Muscle of arm (tissue), 12 donors: ENCODE data around the gene TMC1. TPM values are rescaled to one million over a fixed set of nuclear protein-coding genes. Genes with fewer than 3 reads are reported as not detected.

Experiments
- DNase-seq: peaks from one replicate; pipeline ENCODE4 v3.0.0-alpha.2; 2013
- polyA plus RNA-seq, 12 donors: library from polyadenylated mRNA; unstranded; fragments of 120-200 nt; gene quantifications; one replicate each; pipeline ENCODE4 v1.2.1, GENCODE V29; 2013; ENCODE audit not compliant: insufficient read length in 12 of 12

The TMC1 gene
- polyA plus RNA-seq, 12 donors, result 0.41 to 2.8 (median 1.1) TPM; not detected in 2

DNA sequence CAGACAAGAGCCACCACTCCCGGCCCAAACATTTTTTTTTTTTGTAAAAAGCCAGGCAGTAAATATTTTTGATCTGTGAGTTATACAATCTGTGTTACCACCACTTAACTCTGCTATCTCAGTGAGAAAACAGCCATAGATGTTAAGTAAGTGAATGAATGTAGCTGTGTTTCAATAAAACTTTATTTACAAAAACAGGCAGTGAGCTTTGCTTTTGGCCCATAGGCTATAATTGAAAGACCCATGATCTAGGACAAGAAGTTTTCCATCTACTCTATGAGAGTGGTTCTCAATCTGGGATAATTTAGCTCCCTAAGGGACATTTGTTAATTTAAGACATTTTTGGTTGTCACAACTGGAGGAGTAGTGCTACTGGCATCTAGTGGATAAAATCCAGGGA, 91.0 kb downstream of the TMC1 start:
- no peak for DNase-seq

DNA sequence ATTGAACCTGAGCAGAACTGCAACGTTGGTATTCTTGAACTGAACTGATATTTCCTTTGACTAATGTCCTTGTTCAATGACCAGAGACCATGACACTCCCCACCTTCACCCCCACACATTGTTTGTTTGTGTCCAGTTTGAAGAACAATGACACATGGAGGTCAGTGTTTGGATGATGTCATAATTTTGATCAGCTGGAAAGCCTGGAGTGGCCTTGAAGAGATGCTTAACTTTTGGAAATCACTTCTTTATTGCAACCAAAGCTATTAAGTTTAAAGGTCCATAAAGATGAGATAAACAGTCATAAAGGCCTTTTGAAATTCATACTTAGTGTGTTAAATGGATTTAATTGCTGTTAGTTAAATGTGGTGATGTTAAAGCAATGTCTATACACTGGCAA, 92.7 kb downstream of the TMC1 start:
- DNase-seq, result no peak

GRCh38 chr9:72615931-72616330, 94.5 kb downstream of the TMC1 start:
- no peak for DNase-seq

GRCh38 chr9:72618811-72619210, 97.4 kb downstream of the TMC1 start:
- no peak for DNase-seq

- DNase-seq, result no peak
These were observed 100.8 kb downstream of the TMC1 start for GRCh38 chr9:72622186-72622585.

DNA sequence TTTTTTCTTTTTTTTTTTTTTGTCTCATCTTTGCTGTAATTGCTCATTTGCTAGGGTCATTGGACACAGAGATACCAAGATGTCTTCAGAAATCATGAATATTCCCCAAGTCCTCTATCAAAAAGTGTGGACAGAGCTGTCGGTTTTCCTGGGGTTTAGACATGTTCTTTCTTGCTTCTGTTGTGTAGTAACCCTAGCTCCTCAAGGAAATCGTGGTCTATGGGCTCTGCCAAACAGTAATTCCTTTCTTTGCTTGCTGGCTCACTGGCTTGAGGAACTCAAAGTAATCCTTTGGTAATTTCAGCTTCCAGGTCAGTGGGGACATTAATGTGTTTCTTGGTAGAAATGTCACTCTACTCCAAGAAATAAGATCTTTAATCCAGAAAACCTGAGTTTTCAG, 101.7 kb downstream of the TMC1 start:
- no peak for DNase-seq

GRCh38 chr9:72627147-72627546, 105.7 kb downstream of the TMC1 start:
- no peak for DNase-seq

DNA sequence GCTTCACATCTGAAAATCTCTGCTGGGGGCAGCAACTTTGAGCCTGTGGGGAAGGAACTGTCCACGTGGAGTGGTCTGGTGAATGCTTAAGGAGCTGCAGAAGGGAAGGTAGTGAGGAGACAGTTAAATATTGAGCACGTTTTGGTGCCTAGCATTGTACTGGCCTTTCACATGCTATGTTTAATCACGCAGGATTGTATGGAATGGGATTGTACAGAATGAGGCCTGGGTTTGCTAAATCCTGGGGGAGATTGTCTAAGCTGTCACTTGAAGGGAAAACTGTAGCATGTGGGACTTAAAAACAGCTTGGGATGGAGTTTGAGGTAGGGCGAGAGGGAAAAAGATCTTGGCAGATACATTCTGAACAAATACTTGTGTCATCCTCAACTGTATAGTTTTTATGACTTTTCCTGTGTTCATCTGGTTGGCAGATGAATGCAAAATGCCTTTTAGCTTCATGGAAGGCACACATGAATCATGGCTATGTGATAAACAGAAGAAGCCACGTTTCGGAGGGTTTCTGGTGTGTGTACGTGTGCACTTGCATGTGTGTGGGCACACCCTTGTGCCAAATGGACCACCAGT, 106.6 kb downstream of the TMC1 start:
- no peak for DNase-seq

GRCh38 chr9:72633966-72634365, 112.6 kb downstream of the TMC1 start:
- no peak for DNase-seq

GRCh38 chr9:72635197-72635596, 113.8 kb downstream of the TMC1 start:
- DNase-seq, result no peak

GRCh38 chr9:72636621-72637020, 115.2 kb downstream of the TMC1 start:
- DNase-seq, result no peak

DNA sequence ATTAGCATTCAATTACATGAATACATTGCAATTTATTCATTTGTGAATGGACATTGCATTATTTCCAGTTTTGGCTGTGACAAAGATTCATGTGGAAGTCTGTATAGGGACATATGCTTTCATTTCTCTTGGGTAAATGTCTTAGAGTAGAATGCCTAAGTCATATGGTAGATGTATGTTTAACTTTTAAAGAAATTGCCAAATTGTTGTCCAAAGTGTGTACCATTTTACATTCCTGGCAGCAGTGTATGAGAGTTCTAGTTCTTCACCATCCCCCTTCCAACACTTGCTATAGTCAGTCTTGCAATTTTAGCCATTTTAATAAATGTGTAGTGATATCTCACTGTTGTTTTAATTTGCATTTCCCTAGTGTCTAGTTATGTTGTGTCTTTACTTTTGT, 122.2 kb downstream of the TMC1 start:
- DNase-seq, result no peak

DNA sequence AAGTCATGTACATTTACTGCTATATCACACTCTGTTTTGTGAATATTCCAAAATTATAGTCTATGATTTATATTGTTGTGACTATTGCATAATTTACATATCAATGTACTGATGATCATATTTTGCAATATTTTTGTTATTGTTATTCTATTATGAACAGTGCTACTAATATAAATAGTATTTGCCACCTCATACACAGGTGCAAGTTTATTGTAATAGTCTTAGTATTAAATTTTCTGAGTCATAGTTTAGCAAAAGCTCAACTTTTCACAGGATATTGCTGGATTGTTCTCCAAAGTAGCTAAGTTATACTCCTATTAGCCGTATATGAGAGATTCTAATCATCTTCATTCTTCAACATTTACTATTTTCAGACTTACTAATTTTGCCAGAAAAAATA, 124.7 kb downstream of the TMC1 start:
- no peak for DNase-seq

- DNase-seq, result no peak
These were observed 127.1 kb downstream of the TMC1 start for GRCh38 chr9:72648324-72649126.

- no peak for DNase-seq
These were observed 127.7 kb downstream of the TMC1 start for GRCh38 chr9:72649127-72649442.

- no peak for DNase-seq
These were observed 128.8 kb downstream of the TMC1 start for GRCh38 chr9:72650206-72650605.

GRCh38 chr9:72656021-72656420, 134.6 kb downstream of the TMC1 start:
- no peak for DNase-seq

DNA sequence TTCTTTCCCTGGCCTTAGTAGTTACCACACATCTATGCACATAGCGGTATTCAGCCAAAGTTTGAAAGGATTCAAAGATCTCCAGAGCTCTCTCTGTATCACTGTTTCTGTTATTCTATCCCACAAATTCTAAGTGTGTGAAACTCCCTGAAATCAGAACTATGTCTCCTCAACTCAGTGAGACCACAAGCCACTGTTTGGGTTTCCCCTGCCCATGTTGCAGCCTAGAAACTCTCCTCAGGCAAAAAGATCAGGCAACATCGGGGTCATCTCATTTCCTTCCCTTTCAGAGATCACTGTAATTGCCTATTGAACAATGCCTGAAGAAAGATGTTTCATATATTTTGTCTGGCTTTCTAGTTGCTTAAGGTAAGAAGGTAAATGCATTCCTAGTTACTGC, 135.6 kb downstream of the TMC1 start:
- no peak for DNase-seq

- DNase-seq, result no peak
These were observed 137.3 kb downstream of the TMC1 start for GRCh38 chr9:72658703-72659102.

DNA sequence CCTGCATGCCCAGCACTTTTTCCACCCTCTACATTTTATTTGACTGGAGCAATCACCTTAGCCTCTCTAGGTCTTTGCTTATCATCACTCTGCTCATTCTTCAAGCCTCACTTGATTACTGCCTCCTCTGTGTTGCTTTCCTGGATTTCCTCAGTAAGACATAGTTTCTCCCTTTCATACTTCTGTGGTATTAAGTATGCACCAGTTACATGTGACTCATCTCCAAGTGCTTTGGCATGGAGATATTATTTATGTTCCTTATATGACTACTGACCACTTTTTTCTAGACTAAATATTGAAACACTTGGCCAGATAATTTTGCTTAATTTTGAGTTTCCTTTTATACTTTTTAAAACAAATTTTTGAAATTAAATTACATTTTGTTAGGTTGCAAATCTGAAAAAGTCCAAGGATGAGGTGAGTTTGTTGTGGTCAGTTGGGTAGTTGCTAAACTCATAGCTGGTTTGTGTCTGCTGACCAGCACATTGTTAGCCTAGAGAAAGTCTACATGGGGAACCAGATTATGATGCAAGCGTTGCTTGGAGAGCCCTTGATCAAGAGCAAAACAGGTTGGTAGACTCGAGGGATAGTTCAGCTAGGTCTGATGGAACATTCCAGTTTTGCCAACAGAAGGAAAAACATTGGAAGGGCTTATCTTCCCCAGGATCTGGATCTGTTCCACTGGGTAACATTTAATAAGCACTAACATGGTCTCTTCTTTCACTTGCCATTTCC, 140.2 kb downstream of the TMC1 start:
- DNase-seq, result no peak

DNA sequence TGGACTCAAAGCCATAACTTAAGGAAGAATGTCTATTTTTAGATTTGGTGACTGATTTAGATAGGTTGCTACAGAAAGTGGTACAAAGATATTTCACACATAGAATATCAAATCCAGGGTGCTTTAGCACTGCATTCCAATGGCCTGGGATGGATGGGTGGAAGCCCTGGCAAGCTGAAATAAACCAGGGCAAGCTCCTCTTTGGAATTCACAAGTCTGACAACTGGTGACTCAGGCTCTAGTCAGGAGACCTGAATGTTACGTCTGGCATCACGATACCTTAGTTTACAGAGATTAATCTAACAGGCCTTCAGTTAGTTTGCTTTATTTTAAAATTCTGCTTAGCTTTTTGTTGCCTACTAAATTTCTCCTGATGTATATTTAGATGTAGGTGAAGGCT, 144.0 kb downstream of the TMC1 start:
- DNase-seq, result no peak

- no peak for DNase-seq
These were observed 145.8 kb downstream of the TMC1 start for GRCh38 chr9:72667181-72667580.

GRCh38 chr9:72674961-72675360, 153.6 kb downstream of the TMC1 start:
- no peak for DNase-seq
